ENCODE results near the gene TOP1. TPM values are rescaled to one million over a fixed set of nuclear protein-coding genes. Genes with fewer than 3 reads are reported as not detected.
A peak's percentile ranks its signal among the peaks of the same experiment; 100 is the strongest.

TOP1 gene
- total and polyA plus RNA-seq, 8 donors: 14.8 to 46.2 (median 21.7) TPM

- no peak for DNase-seq
- 70 to 74% (median 72%) methylated on average over 3 of the region's 3 CpGs for WGBS, 5 donors
- Histone ChIP-seq H3K4me3 (no peak overlapping the region), H3K9me3 (no peaks in the 10 kb centered on the region), H3K36me3 (peaks cover 0 to 42% (median 34%) of the 10 kb centered on the region in 4 donors), H3K4me1 (peaks cover 0 to 39% (median 13%) of the 10 kb centered on the region in 4 donors), H3K27ac (no peak overlapping the region), H3K27me3 (no peaks in the 10 kb centered on the region)
- intact Hi-C loops (cut with DNase I; ENCODE audit: low total_unique reads): no loop called here
- TF ChIP-seq CTCF (IDR thresholded peaks at IDR 0.05) (no peak), EP300 (IDR thresholded peaks at IDR 0.05) (no peak), POLR2A (IDR thresholded peaks at IDR 0.05) (no peak), POLR2AphosphoS5 (IDR thresholded peaks at IDR 0.05) (no peak)
These were observed 37.1 kb downstream of the TOP1 start for GRCh38 chr20:41065716-41066115.

GRCh38 chr20:41068806-41069205, 40.2 kb downstream of the TOP1 start:
- WGBS, 5 donors: 82 to 87% (median 83%) methylated on average over 3 of the region's 3 CpGs
- Histone ChIP-seq H3K4me3 (no peak overlapping the region), H3K27me3 (no peaks in the 10 kb centered on the region), H3K9me3 (no peaks in the 10 kb centered on the region), H3K4me1 (peaks cover 14 to 68% (median 39%) of the 10 kb centered on the region in 4 donors), H3K36me3 (peaks cover 0 to 17% (median 8%) of the 10 kb centered on the region in 4 donors), H3K27ac (no peak overlapping the region)
- intact Hi-C loops (cut with DNase I; ENCODE audit: low total_unique reads): no loop called here
- TF ChIP-seq POLR2AphosphoS5 (IDR thresholded peaks at IDR 0.05) (no peak), EP300 (IDR thresholded peaks at IDR 0.05) (no peak), CTCF (IDR thresholded peaks at IDR 0.05) (no peak), POLR2A (IDR thresholded peaks at IDR 0.05) (no peak)
- DNase-seq: no peak

GRCh38 chr20:41072190-41072863, 43.7 kb downstream of the TOP1 start:
- peaks cover 35 to 95% (median 55%) of the 10 kb centered on the region in 4 donors for H3K4me1 ChIP-seq
- TF ChIP-seq EP300 (IDR thresholded peaks at IDR 0.05) (no peak), CTCF (IDR thresholded peaks at IDR 0.05) (no peak), POLR2A (IDR thresholded peaks at IDR 0.05) (no peak), POLR2AphosphoS5 (IDR thresholded peaks at IDR 0.05) (peak in 1 of 3 donors; percentile 56)
- DNase-seq: peak in 1 of 2 donors; percentile 71
- intact Hi-C loops (cut with DNase I; ENCODE audit: low total_unique reads): no loop called here
- H3K27ac ChIP-seq: peak overlapping the region in 3 of 5 donors; percentile 36 to 68 (median 65)
- 19 to 36% (median 30%) methylated on average over 3 of the region's 3 CpGs for WGBS, 5 donors
- no peak overlapping the region for H3K4me3 ChIP-seq
- no peaks in the 10 kb centered on the region for H3K27me3 ChIP-seq
- H3K36me3 ChIP-seq: peaks cover 0 to 22% (median 15%) of the 10 kb centered on the region in 4 donors
- H3K9me3 ChIP-seq: no peaks in the 10 kb centered on the region

DNA sequence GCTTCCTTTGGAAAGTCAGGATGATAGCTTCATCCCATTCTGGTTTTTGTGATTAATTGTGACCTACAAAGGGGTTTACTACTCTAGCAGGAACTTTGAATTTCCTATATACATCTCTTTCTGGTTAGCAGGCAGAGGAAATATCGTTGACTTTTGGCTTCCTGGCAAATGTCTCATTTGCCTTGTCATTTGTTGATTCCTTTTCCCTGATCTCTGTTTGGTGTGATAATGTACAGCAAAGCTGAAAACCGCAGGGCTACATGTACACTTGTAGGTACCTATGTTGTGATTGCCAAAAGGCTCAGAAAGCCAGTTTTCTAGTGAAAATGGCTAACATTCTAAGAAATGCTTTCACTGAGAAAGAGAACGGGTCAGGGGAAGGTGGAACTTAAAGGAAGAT, 44.3 kb downstream of the TOP1 start:
- DNase-seq: no peak
- intact Hi-C loops (cut with DNase I; ENCODE audit: low total_unique reads): no loop called here
- peaks cover 0 to 23% (median 16%) of the 10 kb centered on the region in 4 donors for H3K36me3 ChIP-seq
- H3K4me3 ChIP-seq: no peak overlapping the region
- H3K9me3 ChIP-seq: no peaks in the 10 kb centered on the region
- H3K27ac ChIP-seq: peak overlapping the region in 3 of 5 donors; percentile 36 to 68 (median 65)
- no peaks in the 10 kb centered on the region for H3K27me3 ChIP-seq
- no peak for TF ChIP-seq CTCF (IDR thresholded peaks at IDR 0.05)
- no peak for TF ChIP-seq EP300 (IDR thresholded peaks at IDR 0.05)
- no peak for TF ChIP-seq POLR2AphosphoS5 (IDR thresholded peaks at IDR 0.05)
- no peak for TF ChIP-seq POLR2A (IDR thresholded peaks at IDR 0.05)
- H3K4me1 ChIP-seq: peaks cover 35 to 95% (median 55%) of the 10 kb centered on the region in 4 donors
- 28 to 40% (median 33%) methylated on average over 3 of the region's 3 CpGs for WGBS, 5 donors

Measured in stomach (tissue), 9 donors.